PC-3 (cell line): ENCODE measurements around the gene LTA4H. TPM values are rescaled to one million over a fixed set of nuclear protein-coding genes. Genes with fewer than 3 reads are reported as not detected.

Source experiments
- ATAC-seq: fragments of 200-7000 bp; cut with Tn5 transposase; 2 replicates; pipeline ENCODE4 v1.9.1; 2020; ENCODE audit warnings: mild to moderate bottlenecking, moderate library complexity
- BruUV-seq: library from RNA; stranded (reverse); fragments of 400-500 nt; replicated peaks from 2 replicates; lab custom pipeline; 2021; lab: Mats Ljungman, UMichigan
- CTCF ChIA-PET: fragments of 300-600 bp; sonication (Branson Sonifier 250); formaldehyde crosslinking; loops from one replicate; lab custom pipeline; 2022; ENCODE audit warnings: antibody characterized with exemption; lab: Charles Lee
- POLR2A ChIA-PET: fragments of 300-600 bp; sonication (Branson Sonifier 250); formaldehyde crosslinking; loops from one replicate; lab custom pipeline; 2022; ENCODE audit warnings: antibody characterized with exemption; ENCODE audit not compliant: unreplicated experiment; lab: Charles Lee
- DNase-seq: peaks from one replicate; pipeline ENCODE4 v3.0.0-alpha.2; 2015
- H2AFZ ChIP-seq: fragments of 300-600 bp; sonication (generic); 2 replicates; pipeline ENCODE4 v1.6.0; 2016; ENCODE audit warnings: antibody characterized with exemption, low read length
- H3F3A ChIP-seq: fragments of 300-600 bp; sonication (generic); one replicate; pipeline ENCODE4 v1.6.0; 2017; ENCODE audit warnings: antibody characterized with exemption, low read length, control low read depth, mild to moderate bottlenecking; ENCODE audit not compliant: unreplicated experiment
- H3K27ac ChIP-seq: fragments of 300-600 bp; sonication (generic); 2 replicates; pipeline ENCODE4 v1.5.1; 2016; ENCODE audit warnings: mild to moderate bottlenecking, low read length
- H3K27me3 ChIP-seq: fragments of 300-600 bp; sonication (generic); 2 replicates; pipeline ENCODE4 v1.6.1; 2016; ENCODE audit warnings: low read length, mixed read lengths
- H3K36me3 ChIP-seq: fragments of 300-600 bp; sonication (generic); 2 replicates; pipeline ENCODE4 v1.6.1; 2016; ENCODE audit warnings: low read depth, mixed run types, low read length, mixed read lengths
- H3K4me1 ChIP-seq: fragments of 300-600 bp; sonication (generic); 2 replicates; pipeline ENCODE4 v1.5.1; 2016; ENCODE audit warnings: low read length; ENCODE audit not compliant: insufficient read depth
- H3K4me2 ChIP-seq: fragments of 300-600 bp; sonication (generic); 2 replicates; pipeline ENCODE4 v1.6.0; 2016; ENCODE audit warnings: low read length
- H3K4me3 ChIP-seq: fragments of 300-600 bp; sonication (generic); 2 replicates; pipeline ENCODE4 v1.5.1; 2016; ENCODE audit warnings: mild to moderate bottlenecking, low read length, mixed read lengths
- H3K79me2 ChIP-seq: fragments of 300-600 bp; sonication (generic); 2 replicates; pipeline ENCODE4 v1.6.1; 2017; ENCODE audit warnings: low read length, mixed read lengths
- H3K9ac ChIP-seq: fragments of 300-600 bp; sonication (generic); 2 replicates; pipeline ENCODE4 v1.6.0; 2016; ENCODE audit warnings: mild to moderate bottlenecking, low read length
- H3K9me2 ChIP-seq: fragments of 300-600 bp; sonication (generic); replicated peaks from 2 replicates; pipeline ENCODE4 v1.6.1; 2016; ENCODE audit warnings: mixed run types, low read length, mixed read lengths
- H3K9me3 ChIP-seq: fragments of 300-600 bp; sonication (generic); 2 replicates; pipeline ENCODE4 v1.6.1; 2016; ENCODE audit warnings: low read length, mixed read lengths
- H4K20me1 ChIP-seq: fragments of 300-600 bp; sonication (generic); 2 replicates; pipeline ENCODE4 v1.6.1; 2016; ENCODE audit warnings: low read length, mixed read lengths
- CTCF ChIP-seq: fragments of 300-600 bp; sonication (generic); conservative IDR thresholded peaks from 2 replicates; pipeline ENCODE4 v1.5.1; 2017; ENCODE audit warnings: antibody characterized with exemption, low read depth, mild to moderate bottlenecking, low read length
- EZH2 ChIP-seq: fragments of 300-600 bp; sonication (generic); IDR thresholded peaks from one replicate; pipeline ENCODE4 v1.6.1; 2017; ENCODE audit warnings: antibody characterized with exemption, mild to moderate bottlenecking, low read length; ENCODE audit not compliant: unreplicated experiment
- EZH2phosphoT487 ChIP-seq: fragments of 300-600 bp; sonication (generic); IDR thresholded peaks from 2 replicates; pipeline ENCODE4 v1.6.1; 2018; ENCODE audit warnings: mild to moderate bottlenecking, antibody characterized with exemption, low read length, borderline replicate concordance
- intact Hi-C: fragments of 100-400 bp; cut with micrococcal nuclease; formaldehyde crosslinking; loops from 2 replicates; pipeline ENCODE4 v1.9.0; 2023
- total RNA-seq: library from RNA; depleted of rRNA; stranded (reverse); fragments of >200 nt; gene quantifications from 2 replicates; pipeline ENCODE4 v1.2.3, GENCODE V29; 2014

The LTA4H gene
- total RNA-seq, 1 experiment from 2014 or later, result 58.4 TPM

GRCh38 chr12:96033549-96034389, 1.6 kb downstream of the LTA4H start:
- DNase-seq (no peak), ATAC-seq (no peak)
- no peaks in the 10 kb centered on the region for H3K9me3 ChIP-seq
- TF ChIP-seq EZH2, result no peak
- TF ChIP-seq CTCF, result no peak
- TF ChIP-seq EZH2phosphoT487, result no peak
- BruUV-seq, result no TSS peak
- CTCF ChIA-PET, result no interaction called here
- no peaks in the 10 kb centered on the region for H4K20me1 ChIP-seq
- H3K27me3 ChIP-seq, result no peaks in the 10 kb centered on the region
- H3K4me1 ChIP-seq, result peaks cover 27% of the 10 kb centered on the region
- POLR2A ChIA-PET, result no interaction called here
- H3F3A ChIP-seq, result no peaks in the 10 kb centered on the region
- H3K4me3 ChIP-seq, result peak overlapping the region; percentile 91
- no peaks in the 10 kb centered on the region for H3K9me2 ChIP-seq
- H3K79me2 ChIP-seq, result peaks cover 39% of the 10 kb centered on the region
- intact Hi-C loops, result no loop called here
- peak overlapping the region; percentile 65; the same call in 1 of the 2 replicates for H3K9ac ChIP-seq
- H3K4me2 ChIP-seq, result peak overlapping the region; percentile 85
- H3K36me3 ChIP-seq, result no peaks in the 10 kb centered on the region
- H3K27ac ChIP-seq, result no peak overlapping the region
- H2AFZ ChIP-seq, result peak overlapping the region; percentile 89; the same call in 1 of the 2 replicates

GRCh38 chr12:96029826-96030225, 5.6 kb downstream of the LTA4H start:
- H3K27ac ChIP-seq, result no peak overlapping the region
- ChIA-PET POLR2A (no interaction called here), CTCF (no interaction called here)
- no peaks in the 10 kb centered on the region for H3F3A ChIP-seq
- DNase-seq (no peak), ATAC-seq (no peak)
- H2AFZ ChIP-seq, result no peak overlapping the region
- no peaks in the 10 kb centered on the region for H4K20me1 ChIP-seq
- peaks cover 37% of the 10 kb centered on the region for H3K79me2 ChIP-seq
- peaks cover 16% of the 10 kb centered on the region; the same call in 1 of the 2 replicates for H3K36me3 ChIP-seq
- no TSS peak for BruUV-seq
- no peak overlapping the region for H3K4me3 ChIP-seq
- intact Hi-C loops, result no loop called here
- no peaks in the 10 kb centered on the region for H3K9me3 ChIP-seq
- no peaks in the 10 kb centered on the region for H3K27me3 ChIP-seq
- no peak for TF ChIP-seq EZH2
- TF ChIP-seq CTCF, result no peak
- TF ChIP-seq EZH2phosphoT487, result no peak
- H3K9ac ChIP-seq, result no peak overlapping the region
- no peaks in the 10 kb centered on the region for H3K9me2 ChIP-seq
- no peak overlapping the region for H3K4me2 ChIP-seq
- H3K4me1 ChIP-seq, result peaks cover 12% of the 10 kb centered on the region; the same call in 1 of the 2 replicates

GRCh38 chr12:96028538-96028937, 6.8 kb downstream of the LTA4H start:
- CTCF ChIA-PET, result no interaction called here
- BruUV-seq, result no TSS peak

More at GRCh38 chr12:96028538-96028937, 6.8 kb downstream of the LTA4H start:
- POLR2A ChIA-PET, result no interaction called here
- Histone ChIP-seq H3K79me2 (peaks cover 24% of the 10 kb centered on the region), H2AFZ (no peak overlapping the region), H3K36me3 (peaks cover 21% of the 10 kb centered on the region; the same call in 1 of the 2 replicates), H4K20me1 (no peaks in the 10 kb centered on the region), H3K4me2 (no peak overlapping the region), H3F3A (no peaks in the 10 kb centered on the region), H3K9me2 (no peaks in the 10 kb centered on the region), H3K27ac (no peak overlapping the region), H3K4me1 (0 out of 2 replicates have a peak, but pooled peaks cover 4% of the 10 kb centered on the region), H3K9me3 (no peaks in the 10 kb centered on the region), H3K9ac (no peak overlapping the region), H3K4me3 (no peak overlapping the region), H3K27me3 (no peaks in the 10 kb centered on the region)
- ATAC-seq (no peak), DNase-seq (no peak)
- TF ChIP-seq CTCF, result no peak
- no peak for TF ChIP-seq EZH2
- intact Hi-C loops, result no loop called here
